CMK (cell line): ENCODE measurements around the gene COQ8A.
A peak's percentile ranks its signal among the peaks of the same experiment; 100 is the strongest.

Experiments
- DNase-seq: peaks from one replicate; pipeline ENCODE4 v3.0.0-alpha.2; 2010; ENCODE audit warnings: low read depth

Gene COQ8A

DNA sequence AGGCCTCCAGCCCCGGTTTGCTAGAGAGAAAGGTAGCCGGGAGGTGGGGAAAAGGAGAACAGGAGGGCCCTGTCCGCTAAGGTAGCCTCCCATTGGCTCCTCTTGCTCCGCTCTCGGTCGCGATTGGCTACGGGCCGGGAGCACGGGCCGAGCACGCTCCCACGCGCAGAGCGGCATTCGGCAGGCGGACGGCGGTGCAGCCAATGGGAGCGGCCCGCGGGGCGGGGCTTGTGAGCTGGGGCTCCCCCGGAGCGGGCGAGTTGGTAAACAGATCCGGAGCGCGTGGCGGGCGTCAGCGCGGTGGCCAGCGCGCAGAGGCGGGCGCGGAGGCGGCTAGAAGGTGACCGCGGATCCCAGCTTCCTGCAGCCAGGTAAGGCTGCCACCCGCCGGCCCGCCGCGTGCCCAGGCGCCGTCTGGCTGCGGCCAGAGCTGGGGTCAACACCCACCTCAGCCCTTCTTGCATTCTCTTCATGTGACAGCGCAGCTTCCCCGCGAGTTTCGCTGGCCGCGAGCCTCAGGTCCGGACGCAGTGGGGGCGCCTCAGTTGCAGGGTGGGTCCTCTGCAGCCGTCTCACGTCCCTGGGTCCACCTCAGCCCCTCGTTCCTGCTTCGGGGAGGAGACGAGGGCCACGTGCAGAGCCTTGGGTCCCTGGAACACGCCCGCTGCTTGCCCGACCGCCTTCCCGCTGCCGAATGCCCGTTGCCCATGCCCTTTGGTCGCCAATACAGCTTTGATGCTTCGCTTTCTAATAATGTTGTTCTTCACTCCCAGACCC lies at the start of gene COQ8A:
Gene COQ8A (plus strand): TSS at position 266 of the 777 bp plus-strand sequence. CDS start 21,092 bp downstream, outside the sequence.
- DNase-seq = peak; percentile 99

DNA sequence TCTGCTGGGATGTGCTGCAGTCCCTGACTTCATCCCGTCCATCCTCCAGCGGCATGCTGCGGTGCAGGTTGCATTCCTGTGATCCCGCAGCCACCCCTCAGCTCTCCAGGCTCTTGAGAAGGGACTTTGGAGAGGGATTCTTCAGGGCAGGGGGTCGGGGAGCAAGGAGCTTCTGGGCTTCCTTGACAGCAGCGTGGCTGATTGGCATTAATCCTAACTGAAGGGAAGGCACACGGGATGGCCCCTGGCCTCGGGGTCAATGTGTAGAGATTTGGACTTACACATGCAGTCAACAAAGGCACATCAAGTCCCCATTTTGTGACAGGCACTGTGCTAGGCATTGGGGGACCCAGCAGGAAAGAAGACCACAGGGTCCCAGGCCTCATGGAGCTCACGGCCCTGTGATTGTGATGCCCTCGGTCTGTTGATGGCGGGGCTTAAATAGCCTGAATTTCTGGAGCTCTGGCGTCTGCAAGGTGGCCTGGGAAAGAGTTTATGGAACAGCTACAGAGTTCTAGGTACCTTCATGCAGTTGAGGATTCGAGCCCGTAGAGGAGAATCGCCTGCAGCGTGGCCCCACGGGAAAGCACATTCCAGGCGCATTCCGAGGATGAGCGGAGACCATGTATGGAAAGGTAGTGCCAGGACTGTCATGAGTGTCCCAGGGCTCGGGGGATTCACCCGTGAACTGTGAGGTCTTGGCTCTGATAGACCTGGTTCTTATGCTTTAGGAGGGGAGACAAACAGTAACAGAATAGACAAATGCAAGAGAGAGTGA lies 49.6 kb upstream of the COQ8A start:
- no peak for DNase-seq

DNA sequence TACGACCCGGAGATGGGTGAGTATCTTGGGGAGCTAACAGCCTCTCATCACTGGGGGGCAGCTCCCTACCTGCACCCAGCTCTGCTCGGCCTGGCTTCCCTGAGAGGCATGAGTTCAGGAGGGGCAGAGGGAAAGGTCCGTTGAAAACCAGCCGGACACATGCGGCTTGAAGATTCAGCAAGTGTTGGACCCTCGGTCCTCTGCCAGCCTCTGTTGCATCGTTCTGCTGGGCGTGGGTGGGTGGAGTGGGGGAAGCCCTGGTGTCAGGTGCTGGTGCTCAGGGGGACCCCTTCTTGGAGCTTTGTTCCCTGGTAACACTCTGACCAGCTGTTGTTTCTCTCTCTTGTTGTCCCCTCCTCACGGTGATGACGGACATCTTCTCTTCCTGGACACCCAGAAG lies 48.7 kb upstream of the COQ8A start:
- no peak for DNase-seq

DNA sequence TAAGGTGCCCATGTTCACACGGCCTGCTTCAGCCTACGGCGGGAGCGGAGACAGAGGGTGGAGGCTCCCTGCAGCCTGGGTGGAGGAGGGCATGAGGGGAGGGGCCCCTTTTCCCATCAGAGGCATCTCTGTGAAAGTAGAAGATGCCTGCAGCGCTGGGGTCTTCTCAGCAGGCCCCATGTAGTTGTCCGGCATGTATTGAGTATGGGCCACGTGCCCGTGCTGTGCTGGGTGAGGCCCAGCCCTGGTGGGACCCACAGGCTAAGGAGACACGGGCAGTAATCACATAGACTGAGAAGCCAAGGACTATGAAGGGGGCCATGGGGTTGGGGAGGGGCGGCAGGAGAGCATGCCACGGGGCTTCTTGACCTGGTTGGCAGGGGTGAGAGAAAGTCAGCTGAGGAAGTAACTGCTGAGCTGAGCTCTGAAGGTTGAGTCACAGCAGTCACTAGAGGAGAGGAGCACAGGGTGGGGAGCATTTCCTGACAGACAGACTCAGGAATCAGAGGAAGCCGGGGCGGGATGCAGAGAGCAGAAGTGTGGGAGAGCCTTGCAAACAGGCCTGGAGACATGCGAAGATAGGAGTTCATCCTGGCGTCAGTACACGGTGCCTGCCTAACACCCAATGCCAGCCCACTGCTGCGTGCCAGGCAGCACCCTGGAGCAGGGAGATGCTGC lies 48.1 kb upstream of the COQ8A start:
- no peak for DNase-seq

DNA sequence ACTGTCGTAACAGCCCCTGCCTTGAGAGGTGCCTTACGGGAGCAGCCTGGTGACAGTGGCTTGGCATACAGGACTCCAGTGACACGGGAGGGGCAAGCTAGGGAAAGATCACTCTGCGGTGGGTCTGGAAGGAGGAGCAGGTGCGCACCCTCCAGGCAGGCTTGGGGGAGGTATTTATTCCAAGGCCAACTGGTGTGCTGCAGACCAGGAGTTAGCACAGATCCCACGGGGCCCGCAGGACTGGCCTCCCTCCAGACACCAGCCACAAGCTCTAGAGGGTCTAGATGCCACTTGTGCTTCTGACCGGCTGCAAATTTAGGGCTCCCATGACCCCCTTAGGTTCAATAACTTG lies 47.6 kb upstream of the COQ8A start:
- no peak for DNase-seq

DNA sequence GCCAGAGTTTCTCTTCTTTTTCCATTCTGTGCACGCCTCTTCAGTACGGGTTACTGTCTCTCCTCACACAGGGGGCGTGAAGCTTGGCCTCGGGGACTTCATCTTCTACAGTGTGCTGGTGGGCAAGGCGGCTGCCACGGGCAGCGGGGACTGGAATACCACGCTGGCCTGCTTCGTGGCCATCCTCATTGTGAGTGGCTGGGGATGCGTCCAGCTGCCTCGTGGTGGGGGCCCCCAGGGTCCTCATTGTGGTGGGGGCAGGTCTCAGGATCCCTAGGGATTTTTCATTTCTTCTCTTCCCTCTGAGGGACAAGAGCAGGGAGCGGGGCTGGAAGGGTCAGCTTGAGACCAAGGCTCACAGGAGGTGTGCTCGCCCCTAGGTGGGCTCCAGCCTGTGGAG lies 46.2 kb upstream of the COQ8A start:
- DNase-seq = no peak

DNA sequence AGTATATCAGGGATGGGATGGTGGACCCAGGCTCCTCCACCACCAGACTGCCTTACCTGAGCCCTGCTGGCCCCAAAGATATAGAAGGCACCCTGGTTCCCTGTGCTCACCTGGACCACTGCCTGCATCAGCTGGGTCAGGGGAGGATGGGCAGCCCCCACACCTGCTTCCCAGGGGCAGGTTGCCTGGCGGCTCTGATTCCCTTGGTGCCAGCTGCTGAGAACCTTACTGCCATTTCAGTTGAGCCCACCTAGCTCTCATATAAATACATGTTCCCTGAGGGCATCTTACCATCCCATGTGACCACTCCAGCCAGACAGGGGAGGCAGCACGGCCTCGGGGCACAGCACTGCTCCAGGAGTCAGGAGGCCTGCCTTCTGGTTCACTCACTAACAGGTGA lies 45.3 kb upstream of the COQ8A start:
- DNase-seq = no peak

DNA sequence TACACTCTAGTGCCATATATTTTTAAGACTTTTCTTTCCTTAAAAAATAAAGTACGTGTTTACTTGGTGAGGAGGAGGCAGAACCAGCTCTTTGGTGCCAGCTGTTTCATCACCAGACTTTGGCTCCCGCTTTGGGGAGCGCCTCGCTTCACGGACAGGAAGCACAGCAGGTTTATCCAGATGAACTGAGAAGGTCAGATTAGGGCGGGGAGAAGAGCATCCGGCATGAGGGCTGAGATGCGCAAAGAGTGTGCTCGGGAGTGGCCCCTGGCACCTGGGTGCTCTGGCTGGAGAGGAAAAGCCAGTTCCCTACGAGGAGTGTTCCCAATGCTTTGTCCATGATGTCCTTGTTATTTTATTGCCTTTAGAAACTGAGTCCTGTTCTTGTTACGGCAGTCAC lies 44.5 kb upstream of the COQ8A start:
- no peak for DNase-seq

DNA sequence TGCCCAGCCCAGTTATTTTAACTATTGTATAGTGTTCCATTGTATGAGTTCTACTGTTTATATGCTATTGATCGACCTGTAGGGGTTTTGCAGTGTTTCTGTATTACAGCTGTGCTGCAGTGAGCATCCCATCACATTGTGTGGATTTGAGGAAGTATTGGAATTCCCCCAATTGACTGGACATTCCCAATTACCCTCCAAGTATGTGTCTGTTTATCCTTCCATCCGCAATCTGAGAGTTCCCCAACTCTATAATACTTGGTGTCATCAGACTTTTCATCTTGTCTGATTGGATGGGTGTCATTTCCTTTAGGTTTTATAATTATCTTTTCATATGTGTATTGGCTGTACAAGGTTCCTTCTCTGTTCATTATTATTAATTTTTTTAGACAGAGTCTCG lies 41.8 kb upstream of the COQ8A start:
- DNase-seq = no peak

DNA sequence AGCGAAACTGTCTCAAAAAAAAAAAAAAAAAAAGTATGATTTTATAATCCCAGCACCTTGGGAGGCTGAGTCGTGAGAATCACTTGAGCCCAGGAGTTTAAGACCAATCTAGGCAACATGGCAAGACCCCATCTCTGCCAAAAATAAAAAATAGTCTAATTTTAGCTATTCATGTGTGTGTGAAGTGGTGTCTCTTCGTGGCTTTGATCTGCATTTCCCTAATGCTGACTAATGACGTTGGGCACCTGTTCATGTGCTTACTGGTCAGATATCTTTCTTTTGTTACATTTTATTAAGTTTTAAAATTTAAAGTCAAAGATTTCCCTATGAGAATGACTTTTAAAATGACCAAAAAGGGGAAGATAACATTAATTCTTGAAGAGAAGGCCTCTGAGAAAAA lies 38.7 kb upstream of the COQ8A start:
- no peak for DNase-seq

DNA sequence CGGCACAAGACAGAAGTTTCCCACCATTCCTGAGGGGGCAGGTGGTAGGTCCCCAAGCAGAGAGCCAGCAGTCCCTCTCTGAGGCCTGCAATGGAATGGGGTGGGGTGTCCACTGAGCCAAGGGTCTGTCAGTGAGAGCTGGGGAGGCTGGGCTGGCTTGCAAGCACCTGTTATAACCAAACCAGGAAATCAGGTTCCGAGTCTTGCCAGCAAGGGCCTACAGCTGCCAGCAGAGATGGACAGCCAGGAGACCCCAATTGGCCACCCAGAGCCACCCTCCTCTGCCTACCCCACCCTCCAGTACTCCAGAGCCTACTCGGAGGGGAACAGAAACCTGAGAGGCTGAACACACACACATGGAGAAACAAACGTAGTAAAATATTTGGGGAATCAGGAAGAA lies 37.5 kb upstream of the COQ8A start:
- no peak for DNase-seq

DNA sequence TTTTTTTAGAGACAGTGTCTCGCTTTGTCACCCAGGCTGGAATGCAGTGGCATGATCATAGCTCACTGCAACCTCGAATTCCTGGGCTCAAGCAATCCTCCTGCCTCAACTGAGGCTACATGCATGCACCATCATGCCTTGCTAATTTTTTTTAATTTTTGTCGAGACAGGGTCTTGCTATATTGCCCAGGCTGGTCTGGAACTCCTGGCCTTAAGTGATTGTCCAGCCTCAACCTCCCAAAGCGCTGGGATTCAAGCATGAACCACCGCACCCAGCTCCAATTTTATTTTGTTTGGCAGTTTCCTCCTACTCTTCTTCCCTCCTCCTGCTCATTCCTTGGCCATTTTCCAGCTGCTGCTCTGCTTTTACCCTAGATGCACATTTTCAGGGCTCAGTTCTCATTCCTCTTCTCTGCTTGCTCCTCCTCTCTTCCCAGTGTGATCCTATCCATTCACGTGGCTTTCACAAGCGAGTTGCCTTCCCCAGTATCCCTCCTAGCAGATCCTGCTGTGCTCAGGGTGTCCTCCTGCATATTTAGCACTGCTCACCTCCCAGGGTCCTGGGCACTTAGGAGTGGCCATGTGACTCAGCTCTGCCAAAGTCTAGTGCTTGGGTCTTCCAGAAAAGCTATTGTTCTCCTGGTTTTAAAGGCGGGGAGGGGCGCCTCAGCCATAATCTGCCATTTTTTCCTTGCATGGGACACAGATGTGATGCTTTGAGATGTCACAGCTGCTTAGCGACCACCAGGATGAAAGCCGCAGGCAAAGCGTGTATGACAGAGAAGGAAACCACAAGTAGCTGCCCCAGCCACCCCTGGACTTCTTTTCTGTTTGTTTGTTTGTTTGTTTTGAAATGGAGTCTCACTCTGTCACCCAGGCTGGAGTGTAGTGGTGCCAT lies 36.0 kb upstream of the COQ8A start:
- DNase-seq = no peak

DNA sequence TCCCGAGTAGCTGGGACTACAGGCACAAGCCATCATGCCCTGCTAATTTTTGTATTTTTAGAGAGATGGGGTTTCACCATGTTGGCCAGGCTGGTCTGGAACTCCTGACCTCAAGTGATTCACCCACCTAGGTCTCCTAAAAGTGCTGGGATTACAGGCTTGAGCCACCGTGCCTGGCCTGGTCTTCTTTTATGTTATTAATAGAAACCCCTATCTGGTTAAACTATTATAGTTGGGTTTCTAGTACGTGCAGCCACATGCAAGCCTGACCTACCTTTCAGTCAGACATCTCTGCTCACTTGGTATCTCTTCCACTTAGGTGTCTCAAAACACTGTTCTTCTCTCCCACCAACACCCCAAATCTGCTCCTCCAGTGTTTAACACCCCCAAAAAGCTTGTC lies 35.3 kb upstream of the COQ8A start:
- no peak for DNase-seq

DNA sequence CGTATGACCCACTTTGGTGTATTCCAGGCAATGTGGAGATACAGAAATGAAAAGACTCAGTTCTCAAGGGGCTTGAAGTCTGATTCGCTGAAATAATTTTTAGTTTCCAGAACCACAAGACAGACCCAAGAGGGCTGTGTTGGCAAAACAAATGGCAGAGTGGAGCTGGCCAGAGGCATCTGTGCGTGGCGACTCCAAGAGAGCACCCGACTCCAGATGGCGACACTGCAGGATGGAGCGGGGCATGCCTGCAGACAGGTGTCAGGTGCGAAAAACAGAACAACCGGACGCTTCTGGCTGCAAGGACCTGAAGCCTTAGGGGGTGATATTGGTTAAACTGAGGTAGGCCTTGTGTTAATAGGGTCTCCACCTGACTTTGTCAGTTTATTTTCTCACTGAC lies 31.7 kb upstream of the COQ8A start:
- DNase-seq = no peak

DNA sequence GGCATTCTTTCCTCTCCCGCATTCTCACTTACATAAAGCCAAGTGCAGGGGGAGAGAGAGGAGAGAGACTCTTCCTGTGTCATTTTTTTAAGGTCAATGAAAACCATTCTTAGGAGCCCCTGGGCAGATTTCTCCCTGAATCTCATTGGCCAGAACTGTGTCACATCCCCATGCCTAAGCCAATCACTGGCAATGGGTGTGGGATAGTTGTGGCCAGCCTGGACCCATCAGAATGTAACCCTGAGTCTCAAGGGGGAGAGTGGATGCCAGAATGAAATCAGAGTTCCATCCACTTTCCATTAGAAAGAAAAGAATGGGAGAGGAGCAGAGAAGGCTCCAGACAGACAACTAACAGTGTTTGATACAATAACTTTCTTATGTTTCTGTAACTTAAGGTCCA lies 31.2 kb upstream of the COQ8A start:
- no peak for DNase-seq

DNA sequence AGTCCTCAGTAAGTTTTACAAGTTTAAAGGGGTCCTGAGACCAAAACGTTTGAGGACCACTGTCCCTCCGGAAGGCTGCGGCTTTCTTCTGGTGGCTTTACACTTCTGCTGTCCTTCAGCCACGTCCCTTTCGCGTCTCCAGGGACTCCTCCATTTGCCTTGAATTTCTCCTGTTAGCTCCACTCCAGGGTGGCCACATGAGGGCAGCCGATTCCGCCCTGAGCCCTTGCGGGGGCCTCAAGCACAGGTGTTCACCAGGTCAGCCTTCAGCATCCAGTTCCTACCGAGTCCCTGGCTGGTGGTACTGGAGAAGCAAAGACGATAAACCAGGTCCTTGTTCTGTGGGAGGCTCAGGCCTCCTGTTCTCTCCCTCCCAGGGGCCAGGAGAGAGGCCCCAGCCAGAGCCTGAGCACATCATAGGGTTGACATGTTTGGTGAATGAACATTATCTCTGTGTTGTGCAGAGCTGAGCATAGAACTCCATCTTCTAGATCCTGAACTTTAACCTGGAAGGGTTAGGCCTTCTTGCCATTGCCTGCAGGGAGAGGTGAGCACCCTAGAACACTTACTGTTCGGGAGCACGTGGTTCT lies 27.4 kb upstream of the COQ8A start:
- no peak for DNase-seq

DNA sequence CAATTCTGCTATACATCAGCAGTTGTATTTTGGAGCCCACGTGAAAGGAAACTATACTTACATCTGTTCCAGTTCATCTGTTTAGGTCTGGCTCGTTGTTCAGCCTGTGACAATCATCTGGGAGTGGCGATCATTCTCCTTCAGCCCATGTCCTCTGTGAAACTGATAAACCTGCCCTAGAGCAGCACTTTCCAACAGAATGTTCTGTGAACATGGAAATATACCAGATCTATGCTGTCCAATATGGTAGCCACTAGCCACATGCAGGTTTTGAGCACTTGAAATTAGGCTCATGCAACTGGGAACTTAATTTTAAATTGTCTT lies 24.5 kb upstream of the COQ8A start:
- no peak for DNase-seq

DNA sequence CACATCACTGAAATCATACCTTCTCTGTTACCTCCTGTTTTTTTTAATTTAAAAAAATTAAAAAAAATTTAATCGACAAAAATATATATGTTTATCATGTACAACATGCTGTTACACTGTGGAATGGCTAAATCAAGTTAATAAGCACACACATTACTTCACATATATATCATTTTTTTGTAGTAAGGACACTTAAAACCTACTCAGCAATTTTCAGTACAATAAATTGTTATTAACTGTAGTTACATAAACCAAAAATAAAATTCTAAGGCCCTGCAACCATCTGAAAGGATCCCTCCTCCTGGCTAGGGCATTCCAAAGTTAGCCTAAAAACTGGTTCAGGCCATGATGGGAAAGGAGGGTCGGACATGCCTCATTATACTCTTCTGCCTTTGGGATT lies 23.6 kb upstream of the COQ8A start:
- no peak for DNase-seq

DNA sequence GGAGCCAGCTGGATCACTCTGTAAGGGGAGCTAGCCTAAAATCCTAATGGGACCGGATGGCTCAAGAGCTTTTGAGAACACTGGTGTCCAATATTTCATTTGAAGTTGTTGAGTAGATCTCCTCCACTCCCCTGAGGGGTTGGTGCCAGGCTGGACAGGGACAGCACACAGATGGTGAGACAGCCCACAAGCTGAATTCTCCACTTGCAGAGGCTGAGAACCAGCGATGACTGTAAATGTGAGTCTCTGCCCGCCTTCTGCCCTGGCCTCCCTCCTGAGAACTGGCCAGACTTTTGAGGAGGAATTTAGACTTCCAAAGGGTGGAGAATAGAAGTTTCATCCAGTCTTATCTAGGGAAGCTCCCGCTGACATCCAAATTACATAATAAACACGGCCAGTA lies 20.5 kb upstream of the COQ8A start:
- DNase-seq = no peak

DNA sequence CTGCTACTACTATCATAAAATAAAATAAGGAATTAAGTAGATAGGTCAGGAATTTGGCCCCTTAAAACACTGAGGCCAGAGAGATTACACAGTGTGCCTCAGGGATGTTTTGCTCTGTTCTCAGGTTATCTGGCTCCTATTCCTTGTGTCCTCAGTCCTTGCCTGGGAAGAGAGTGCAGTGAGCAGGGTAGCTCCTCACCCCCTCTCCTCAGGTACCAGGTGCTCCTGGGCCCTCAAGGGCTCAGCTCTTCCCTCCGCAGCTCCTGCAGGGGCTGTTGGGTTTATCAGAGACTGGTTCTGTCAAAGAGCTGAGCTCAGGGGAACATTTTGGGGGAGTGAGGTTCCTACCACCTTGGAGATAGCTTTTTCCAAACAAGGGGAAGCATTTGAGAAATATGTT lies 20.1 kb upstream of the COQ8A start:
- DNase-seq = no peak

DNA sequence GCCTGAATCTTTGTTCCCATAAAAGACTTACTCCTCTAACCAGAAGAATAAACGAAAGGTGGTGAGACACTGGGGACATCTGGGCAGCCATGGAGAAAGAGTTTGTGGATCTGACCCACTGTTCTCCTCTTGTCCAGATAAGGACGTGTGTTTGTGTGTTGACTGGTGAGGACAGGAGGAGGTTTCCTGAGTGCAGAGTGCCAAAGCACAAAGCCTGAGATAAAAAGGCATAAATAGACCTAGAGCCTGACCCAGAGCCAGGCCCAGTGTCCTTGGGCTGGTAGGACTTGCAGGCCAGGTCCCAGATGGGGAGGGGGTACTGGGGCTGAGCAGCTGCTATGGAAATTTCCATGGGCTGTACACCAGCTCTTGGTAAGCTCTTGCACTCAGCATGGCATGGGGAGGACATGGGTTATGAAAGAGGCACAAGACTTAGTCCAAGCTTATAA lies 19.6 kb upstream of the COQ8A start:
- DNase-seq = no peak

DNA sequence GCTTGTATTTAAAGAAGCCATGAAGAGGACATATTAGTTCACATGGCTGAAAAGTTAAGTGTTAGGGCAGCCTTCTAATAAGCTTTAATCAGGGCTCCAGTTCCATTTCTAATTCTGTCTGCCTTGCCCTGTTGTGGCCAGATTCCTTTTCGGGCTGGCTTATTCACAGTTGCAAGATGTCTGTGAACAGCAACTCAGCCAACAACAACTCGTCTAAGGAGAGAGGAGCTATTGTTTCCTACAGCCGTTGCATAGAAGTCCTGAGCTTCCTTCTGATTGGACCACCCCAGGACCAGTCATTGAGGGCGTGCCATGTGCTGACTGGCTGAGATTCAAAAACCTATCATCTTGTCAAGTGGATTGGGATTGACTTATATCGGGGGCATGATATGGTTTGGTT lies 18.6 kb upstream of the COQ8A start:
- DNase-seq = no peak
